Endodermal cell (in vitro differentiated cells): ENCODE measurements around the gene TTLL11. TPM values are rescaled to one million over a fixed set of nuclear protein-coding genes. Genes with fewer than 3 reads are reported as not detected.

Source experiments
- DNase-seq: peaks from one replicate; pipeline ENCODE4 v3.0.0-alpha.2; 2017
- H3K27ac ChIP-seq: 2 replicates; pipeline ENCODE4 v1.5.1; 2013; ENCODE audit warnings: mild to moderate bottlenecking, low read depth, low read length, moderate library complexity
- H3K27me3 ChIP-seq: 2 replicates; pipeline ENCODE4 v1.6.1; 2013; ENCODE audit warnings: mild to moderate bottlenecking, low read length, moderate library complexity; ENCODE audit not compliant: insufficient read depth, control insufficient read depth, poor library complexity, severe bottlenecking
- H3K36me3 ChIP-seq: 2 replicates; pipeline ENCODE4 v1.7.0; 2013; ENCODE audit warnings: mild to moderate bottlenecking, low read length, moderate library complexity; ENCODE audit not compliant: control insufficient read depth, insufficient read depth
- H3K4me1 ChIP-seq: one replicate; pipeline ENCODE4 v1.7.0; 2013; ENCODE audit warnings: low read length; ENCODE audit not compliant: control insufficient read depth, insufficient read depth
- H3K4me3 ChIP-seq: 2 replicates; pipeline ENCODE4 v1.5.1; 2013; ENCODE audit warnings: mild to moderate bottlenecking, low read length, moderate library complexity
- H3K9ac ChIP-seq: 2 replicates; pipeline ENCODE4 v1.6.1; 2013; ENCODE audit warnings: mild to moderate bottlenecking, low read length, moderate library complexity; ENCODE audit not compliant: poor library complexity, severe bottlenecking; ENCODE audit errors: extremely low read depth
- H3K9me3 ChIP-seq: 2 replicates; pipeline ENCODE4 v1.6.1; 2013; ENCODE audit warnings: mild to moderate bottlenecking, low read length, moderate library complexity; ENCODE audit not compliant: control insufficient read depth
- H3K27ac Mint-ChIP-seq: 2 replicates; pipeline ENCODE4 v1.8.0; 2020; ENCODE audit warnings: mixed read lengths
- H3K27me3 Mint-ChIP-seq: 2 replicates; pipeline ENCODE4 v1.8.0; 2021; ENCODE audit warnings: mild to moderate bottlenecking, mixed read lengths; ENCODE audit not compliant: insufficient read depth
- H3K36me3 Mint-ChIP-seq: 2 replicates; pipeline ENCODE4 v1.8.0; 2020; ENCODE audit warnings: low read depth, mixed read lengths
- H3K4me1 Mint-ChIP-seq: 2 replicates; pipeline ENCODE4 v1.8.0; 2020; ENCODE audit warnings: mixed read lengths
- H3K4me3 Mint-ChIP-seq: 2 replicates; pipeline ENCODE4 v1.8.0; 2020; ENCODE audit warnings: mild to moderate bottlenecking, moderate library complexity, mixed read lengths
- H3K9me3 Mint-ChIP-seq: 2 replicates; pipeline ENCODE4 v1.8.0; 2020; ENCODE audit warnings: mild to moderate bottlenecking, mixed read lengths
- CTCF ChIP-seq: fragments of 200-600 bp; sonication (generic); conservative IDR thresholded peaks from 2 replicates; pipeline ENCODE4 v1.5.0; 2021; ENCODE audit warnings: antibody characterized with exemption, mild to moderate bottlenecking
- WGBS, 2 experiments: methylation state at CpG; one replicate each; pipeline versions ENCODE4 v1.1.5 to v1.1.7; 2013; ENCODE audit warnings: missing lambda C conversion rate in 2 of 2, mixed read lengths in 1 of 2; ENCODE audit not compliant: insufficient coverage in 1 of 2, insufficient read length in 1 of 2; 5-methylcytosine and 5-hydroxymethylcytosine counted together
- total RNA-seq, 2 donors: library from RNA; stranded (reverse); fragmentation: NEBNext Ultra II Directional in 1 of 2; extraction: Animal tissue kit (Norgen Biotek cat#: 25700) in 1 of 2; gene quantifications; 2 replicates in 1 of 2; 3 replicates in 1 of 2; pipeline ENCODE4 v1.2.1, GENCODE V29; 2021

Gene TTLL11
- total RNA-seq, 2 donors from 2014 or later = 0.68 TPM; not detected in 1

GRCh38 chr9:121893786-121894185 lies 199.3 kb downstream of the TTLL11 start:
- DNase-seq = no peak
- no peaks in the 10 kb centered on the region for H3K27me3 ChIP-seq
- no peak overlapping the region for H3K4me3 ChIP-seq
- H3K4me1 ChIP-seq = no peaks in the 10 kb centered on the region
- H3K9ac ChIP-seq = no peak overlapping the region
- peaks cover 2% of the 10 kb centered on the region for H3K9me3 Mint-ChIP-seq
- H3K27ac ChIP-seq = no peak overlapping the region
- peaks cover 3% of the 10 kb centered on the region for H3K27me3 Mint-ChIP-seq
- TF ChIP-seq CTCF = no peak
- no peak overlapping the region for H3K27ac Mint-ChIP-seq
- no peaks in the 10 kb centered on the region for H3K36me3 ChIP-seq
- H3K36me3 Mint-ChIP-seq = no peaks in the 10 kb centered on the region
- no peaks in the 10 kb centered on the region for H3K9me3 ChIP-seq
- H3K4me3 Mint-ChIP-seq = no peak overlapping the region
- WGBS, 2 experiments = 90 to 93% methylated on average over 2 to 3 of the region's 3 CpGs
- H3K4me1 Mint-ChIP-seq = peaks cover 1% of the 10 kb centered on the region

- H3K27ac Mint-ChIP-seq = no peak overlapping the region
- 76 to 90% methylated on average over 2 to 4 of the region's 5 CpGs for WGBS, 2 experiments
- DNase-seq = no peak
- Histone ChIP-seq H3K27ac (no peak overlapping the region), H3K27me3 (no peaks in the 10 kb centered on the region), H3K4me3 (no peak overlapping the region), H3K4me1 (no peaks in the 10 kb centered on the region), H3K36me3 (no peaks in the 10 kb centered on the region), H3K9ac (no peak overlapping the region), H3K9me3 (no peaks in the 10 kb centered on the region)
- no peak overlapping the region for H3K4me3 Mint-ChIP-seq
- TF ChIP-seq CTCF = no peak
- H3K4me1 Mint-ChIP-seq = peaks cover 1% of the 10 kb centered on the region
- peaks cover 2% of the 10 kb centered on the region for H3K9me3 Mint-ChIP-seq
- peaks cover 3% of the 10 kb centered on the region for H3K27me3 Mint-ChIP-seq
- no peaks in the 10 kb centered on the region for H3K36me3 Mint-ChIP-seq
These were observed 200.4 kb downstream of the TTLL11 start for GRCh38 chr9:121892706-121893105.

- 88 to 92% methylated on average over 2 of the region's 2 CpGs for WGBS, 2 experiments
- Mint-ChIP-seq H3K27ac (no peak overlapping the region), H3K4me3 (no peak overlapping the region), H3K4me1 (peaks cover 1% of the 10 kb centered on the region), H3K36me3 (no peaks in the 10 kb centered on the region), H3K27me3 (peaks cover 3% of the 10 kb centered on the region), H3K9me3 (peaks cover 2% of the 10 kb centered on the region)
- DNase-seq = no peak
- Histone ChIP-seq H3K27me3 (no peaks in the 10 kb centered on the region), H3K27ac (no peak overlapping the region), H3K9me3 (no peaks in the 10 kb centered on the region), H3K9ac (no peak overlapping the region), H3K4me3 (no peak overlapping the region), H3K4me1 (no peaks in the 10 kb centered on the region), H3K36me3 (no peaks in the 10 kb centered on the region)
- TF ChIP-seq CTCF = no peak
These were observed 202.4 kb downstream of the TTLL11 start for GRCh38 chr9:121890746-121891145.
